Measurements from ENCODE around the gene ID3.

The ID3 gene

DNA sequence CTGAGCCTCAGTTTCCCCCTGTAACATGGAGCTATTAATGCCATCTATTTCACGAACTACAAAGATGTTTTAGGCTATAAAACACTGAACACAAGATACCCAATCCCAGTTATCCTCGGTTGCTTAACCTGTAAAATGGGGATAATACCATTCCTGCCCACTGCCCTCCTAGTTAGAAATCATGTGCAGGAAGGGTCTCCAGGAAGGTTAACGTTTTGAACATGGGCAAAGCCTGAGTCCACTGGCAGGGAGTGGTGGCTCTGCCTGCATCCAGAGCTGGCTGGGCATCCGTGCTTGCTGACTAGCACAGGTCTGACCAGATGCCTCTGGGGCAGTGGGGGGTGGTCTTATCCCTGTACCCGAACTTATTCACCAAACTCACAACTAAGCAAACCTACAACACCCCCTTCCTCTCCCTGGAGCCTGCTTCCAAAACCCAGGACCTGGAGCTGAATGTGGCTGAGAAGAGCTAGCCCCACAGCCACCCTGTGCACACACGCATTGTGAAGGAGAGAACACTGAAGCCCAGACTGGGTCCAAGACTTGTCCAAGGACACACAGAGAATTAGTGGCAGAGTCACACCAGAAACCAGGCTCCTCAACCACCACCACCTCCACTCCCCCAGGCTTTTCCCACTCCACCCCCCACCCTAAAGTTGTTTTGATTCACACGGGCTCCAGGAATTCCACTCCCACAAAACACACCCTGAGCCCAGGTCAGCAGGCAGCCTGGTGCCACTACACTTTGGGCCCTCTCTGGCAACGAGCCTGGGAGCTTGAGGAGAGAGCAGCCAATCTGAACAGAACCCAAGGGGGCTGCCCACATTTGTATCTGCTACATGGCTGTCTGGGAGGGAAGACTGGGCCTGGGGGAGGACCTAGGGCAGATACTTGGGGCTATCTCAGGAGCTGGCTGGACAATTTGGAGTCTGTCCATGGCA, 29.9 kb downstream of the ID3 start:
- H3K4me3 ChIP-seq (ENCODE audit: low read depth, low read length): no peak overlapping the region
- TF ChIP-seq, protein P1, sequence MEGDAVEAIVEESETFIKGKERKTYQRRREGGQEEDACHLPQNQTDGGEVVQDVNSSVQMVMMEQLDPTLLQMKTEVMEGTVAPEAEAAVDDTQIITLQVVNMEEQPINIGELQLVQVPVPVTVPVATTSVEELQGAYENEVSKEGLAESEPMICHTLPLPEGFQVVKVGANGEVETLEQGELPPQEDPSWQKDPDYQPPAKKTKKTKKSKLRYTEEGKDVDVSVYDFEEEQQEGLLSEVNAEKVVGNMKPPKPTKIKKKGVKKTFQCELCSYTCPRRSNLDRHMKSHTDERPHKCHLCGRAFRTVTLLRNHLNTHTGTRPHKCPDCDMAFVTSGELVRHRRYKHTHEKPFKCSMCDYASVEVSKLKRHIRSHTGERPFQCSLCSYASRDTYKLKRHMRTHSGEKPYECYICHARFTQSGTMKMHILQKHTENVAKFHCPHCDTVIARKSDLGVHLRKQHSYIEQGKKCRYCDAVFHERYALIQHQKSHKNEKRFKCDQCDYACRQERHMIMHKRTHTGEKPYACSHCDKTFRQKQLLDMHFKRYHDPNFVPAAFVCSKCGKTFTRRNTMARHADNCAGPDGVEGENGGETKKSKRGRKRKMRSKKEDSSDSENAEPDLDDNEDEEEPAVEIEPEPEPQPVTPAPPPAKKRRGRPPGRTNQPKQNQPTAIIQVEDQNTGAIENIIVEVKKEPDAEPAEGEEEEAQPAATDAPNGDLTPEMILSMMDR (IDR thresholded peaks at IDR 0.05; ENCODE audit: low read depth, low read length): no peak
- no peak for DNase-seq (ENCODE audit: low read depth, low spot score)
- in situ Hi-C loops (cut with HindIII; ENCODE audit: low sequenced_read_pairs): no loop called here

DNA sequence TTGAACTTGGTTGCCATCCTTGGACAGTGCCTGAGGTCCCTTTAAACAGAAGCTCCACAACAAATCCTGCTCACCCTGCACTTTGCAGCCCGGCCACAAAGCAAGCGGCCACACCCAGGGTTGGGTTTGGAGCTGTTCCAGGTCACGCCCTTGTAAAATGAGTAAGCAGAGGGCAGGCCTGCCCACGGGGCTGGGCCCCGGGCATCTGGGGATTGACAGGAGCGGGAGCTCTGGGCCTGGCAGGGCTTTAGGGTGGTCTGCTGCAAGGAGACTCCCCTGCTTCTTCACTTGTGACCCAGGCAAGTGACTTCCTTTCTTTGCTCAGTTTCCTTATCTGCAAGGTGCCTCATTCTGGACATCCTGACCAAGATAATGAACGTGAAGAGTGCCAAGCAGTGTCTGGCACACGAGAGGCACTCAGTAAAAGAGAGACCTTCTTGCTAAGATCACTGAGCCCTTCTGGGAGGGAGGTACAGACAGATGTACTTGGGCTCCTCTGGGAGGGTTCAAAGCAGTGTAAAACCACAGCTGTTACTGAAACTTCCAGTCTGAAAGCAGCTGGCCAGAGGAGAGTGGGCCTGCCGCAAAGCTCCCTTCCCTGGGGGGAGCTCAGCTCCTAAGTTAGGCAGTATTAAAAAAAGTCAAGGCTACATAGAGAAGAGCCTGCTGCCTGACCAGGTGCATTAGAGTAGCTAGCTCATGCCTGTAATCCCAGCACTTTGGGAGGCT, 30.9 kb downstream of the ID3 start:
- H3K4me3 ChIP-seq (ENCODE audit: low read depth, low read length): no peak overlapping the region
- DNase-seq (ENCODE audit: low read depth, low spot score): peak; percentile 65
- TF ChIP-seq, protein P1 (IDR thresholded peaks at IDR 0.05; ENCODE audit: low read depth, low read length): no peak
- in situ Hi-C loops (cut with HindIII; ENCODE audit: low sequenced_read_pairs): no loop called here

DNA sequence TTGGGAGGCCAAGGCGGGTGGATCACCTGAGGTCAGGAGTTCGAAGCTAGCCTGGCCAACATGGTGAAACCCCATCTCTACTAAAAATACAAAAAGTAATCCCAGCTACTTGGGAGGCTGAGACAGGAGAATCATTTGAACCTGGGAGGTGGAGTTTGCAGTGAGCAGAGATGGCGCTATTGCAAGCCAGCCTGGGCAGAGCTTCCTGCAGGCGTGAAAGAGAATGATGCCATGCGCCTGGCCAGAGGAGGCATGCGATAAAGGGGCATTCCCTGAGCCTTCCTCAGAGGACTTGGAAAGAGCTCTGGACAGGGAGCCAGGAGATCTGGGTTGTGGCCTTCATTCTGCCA, 31.4 kb downstream of the ID3 start:
- H3K4me3 ChIP-seq (ENCODE audit: low read depth, low read length): no peak overlapping the region
- DNase-seq (ENCODE audit: low read depth, low spot score): no peak
- TF ChIP-seq, protein P1 (IDR thresholded peaks at IDR 0.05; ENCODE audit: low read depth, low read length): no peak
- in situ Hi-C loops (cut with HindIII; ENCODE audit: low sequenced_read_pairs): no loop called here

DNA sequence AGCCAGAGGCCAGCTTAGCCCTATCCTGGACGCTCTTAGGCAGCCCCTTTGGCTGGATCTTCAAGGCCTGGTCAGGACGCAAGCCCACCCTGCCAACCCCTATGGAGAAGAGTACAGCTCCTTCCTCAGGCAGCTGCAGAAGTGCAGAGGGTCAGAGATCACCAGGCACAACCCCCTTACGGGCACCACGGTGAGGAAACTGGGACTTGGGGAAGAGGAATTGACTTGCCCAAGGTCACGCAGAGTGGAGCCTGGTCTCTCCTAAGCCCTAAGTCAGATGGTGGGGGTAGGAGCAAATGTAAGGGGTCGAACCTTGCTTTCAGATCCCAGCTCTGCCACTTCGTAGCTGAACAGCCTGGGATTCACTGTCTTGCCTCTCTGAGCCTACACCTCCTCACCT, 31.9 kb downstream of the ID3 start:
- in situ Hi-C loops (cut with HindIII; ENCODE audit: low sequenced_read_pairs): no loop called here
- H3K4me3 ChIP-seq (ENCODE audit: low read depth, low read length): no peak overlapping the region
- DNase-seq (ENCODE audit: low read depth, low spot score): no peak
- TF ChIP-seq, protein P1 (IDR thresholded peaks at IDR 0.05; ENCODE audit: low read depth, low read length): no peak

DNA sequence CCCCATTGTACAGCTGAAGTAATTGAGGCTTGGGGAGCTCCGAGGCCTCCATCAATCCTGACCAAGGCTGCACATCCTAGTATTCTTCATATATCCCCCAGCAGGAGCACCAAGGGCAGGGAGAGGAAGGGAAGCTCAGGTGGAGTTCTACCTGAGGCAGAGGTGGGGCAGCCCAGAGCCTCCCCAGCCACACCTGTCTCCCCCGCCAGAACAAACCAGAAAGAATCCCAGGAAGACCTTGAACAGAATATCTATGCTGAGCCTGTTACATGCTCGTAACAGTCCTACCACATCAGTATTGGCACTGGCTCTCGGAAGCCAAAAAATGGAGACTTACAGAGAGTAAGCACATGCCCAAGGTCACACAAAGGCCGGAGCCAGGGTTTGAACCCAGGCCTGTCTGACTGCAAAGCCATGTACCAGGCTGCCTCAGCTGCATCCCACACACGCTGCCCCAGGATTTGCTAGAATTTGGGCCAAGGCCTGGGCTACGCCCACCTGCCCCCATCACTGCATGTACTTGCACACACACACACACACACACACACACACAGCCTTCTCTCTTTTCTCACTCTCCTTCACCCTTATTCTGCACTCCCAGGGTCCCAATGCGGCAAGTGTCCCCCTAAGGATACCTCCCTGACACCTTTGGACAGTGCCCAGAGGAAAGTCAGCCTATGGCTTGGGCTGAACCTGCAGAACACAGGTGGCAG, 32.8 kb downstream of the ID3 start:
- TF ChIP-seq, protein P1 (IDR thresholded peaks at IDR 0.05; ENCODE audit: low read depth, low read length): no peak
- in situ Hi-C loops (cut with HindIII; ENCODE audit: low sequenced_read_pairs): no loop called here
- no peak overlapping the region for H3K4me3 ChIP-seq (ENCODE audit: low read depth, low read length)
- DNase-seq (ENCODE audit: low read depth, low spot score): no peak

DNA sequence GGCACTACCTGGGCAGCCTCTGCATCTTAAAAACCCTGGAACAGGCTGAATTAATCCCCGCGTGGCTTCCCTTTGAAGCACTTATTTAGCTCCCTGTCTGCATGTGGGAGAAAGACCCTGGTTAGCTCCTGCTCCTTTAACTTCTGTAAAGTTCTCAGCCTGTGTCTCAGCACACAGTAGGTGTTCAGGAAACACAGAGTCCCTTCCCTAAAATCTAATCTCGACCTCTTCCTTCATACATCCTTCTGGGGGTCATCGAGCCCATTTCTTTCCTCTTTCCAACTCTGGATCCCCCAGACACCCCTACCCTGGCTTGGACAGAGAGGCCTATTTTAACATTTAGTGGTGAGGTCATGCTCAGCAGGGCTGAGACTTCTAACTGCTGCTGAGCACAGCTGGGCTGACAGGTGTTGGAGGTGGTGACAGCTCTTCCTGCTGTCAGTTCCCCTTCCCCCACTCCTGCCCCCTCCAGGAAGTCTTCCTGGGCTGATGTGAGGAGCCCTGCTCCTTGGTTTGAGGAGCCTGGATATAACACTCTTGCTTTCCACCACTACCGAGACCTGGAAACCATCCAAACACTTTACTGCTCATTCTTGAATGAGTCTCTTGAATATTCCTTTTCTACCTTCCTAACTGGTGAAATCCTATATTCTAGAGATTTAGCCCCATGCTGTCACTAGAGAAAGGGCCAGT, 33.6 kb downstream of the ID3 start:
- TF ChIP-seq, protein P1 (IDR thresholded peaks at IDR 0.05; ENCODE audit: low read depth, low read length): no peak
- DNase-seq (ENCODE audit: low read depth, low spot score): no peak
- no peak overlapping the region for H3K4me3 ChIP-seq (ENCODE audit: low read depth, low read length)
- in situ Hi-C loops (cut with HindIII; ENCODE audit: low sequenced_read_pairs): no loop called here

Measured in astrocyte of the spinal cord (primary cell).